VCaP (cell line): ENCODE measurements around the gene ZNF264.

Source experiments
- H3K27ac ChIP-seq: fragments of 450-650 bp; 2 replicates; pipeline ENCODE4 v1.5.1; 2017
- CTCF ChIP-seq: fragments of 450-650 bp; conservative IDR thresholded peaks from 2 replicates; pipeline ENCODE4 v1.5.1; 2017; ENCODE audit warnings: mild to moderate bottlenecking, moderate library complexity

Gene ZNF264

GRCh38 chr19:57231686-57232085 lies 40.4 kb downstream of the ZNF264 start:
- no peak overlapping the region for H3K27ac ChIP-seq
- TF ChIP-seq CTCF: no peak

GRCh38 chr19:57233207-57233606 lies 41.9 kb downstream of the ZNF264 start:
- TF ChIP-seq CTCF: no peak
- H3K27ac ChIP-seq: no peak overlapping the region

GRCh38 chr19:57239982-57240310 lies 48.6 kb downstream of the ZNF264 start:
- H3K27ac ChIP-seq: peak overlapping the region; percentile 91
- TF ChIP-seq CTCF: no peak

GRCh38 chr19:57240311-57241090 lies 49.2 kb downstream of the ZNF264 start, which contains the start of gene ZNF805:
ZNF805 (plus strand) TSS chr19:57240632; CDS start chr19:57240892, 260 bp downstream.
- no peak for TF ChIP-seq CTCF
- H3K27ac ChIP-seq: peak within 1 kb of the TSS; percentile 91

- TF ChIP-seq CTCF: no peak
- H3K27ac ChIP-seq: peak overlapping the region; percentile 91
Measured at GRCh38 chr19:57241176-57241575, 49.9 kb downstream of the ZNF264 start.

- no peak overlapping the region for H3K27ac ChIP-seq
- no peak for TF ChIP-seq CTCF
Measured at GRCh38 chr19:57242821-57243220, 51.5 kb downstream of the ZNF264 start.

GRCh38 chr19:57244513-57244912 lies 53.2 kb downstream of the ZNF264 start:
- no peak overlapping the region for H3K27ac ChIP-seq
- no peak for TF ChIP-seq CTCF
